GM21737 (cell line): ENCODE results near the gene KCNJ2.

ENCODE experiments used
- ATAC-seq: cut with Tn5 transposase; IDR thresholded peaks from one replicate; pipeline ENCODE4 v1.9.1; 2021; ENCODE audit warnings: mild to moderate bottlenecking, moderate library complexity; ENCODE audit not compliant: unreplicated experiment

Gene KCNJ2

DNA sequence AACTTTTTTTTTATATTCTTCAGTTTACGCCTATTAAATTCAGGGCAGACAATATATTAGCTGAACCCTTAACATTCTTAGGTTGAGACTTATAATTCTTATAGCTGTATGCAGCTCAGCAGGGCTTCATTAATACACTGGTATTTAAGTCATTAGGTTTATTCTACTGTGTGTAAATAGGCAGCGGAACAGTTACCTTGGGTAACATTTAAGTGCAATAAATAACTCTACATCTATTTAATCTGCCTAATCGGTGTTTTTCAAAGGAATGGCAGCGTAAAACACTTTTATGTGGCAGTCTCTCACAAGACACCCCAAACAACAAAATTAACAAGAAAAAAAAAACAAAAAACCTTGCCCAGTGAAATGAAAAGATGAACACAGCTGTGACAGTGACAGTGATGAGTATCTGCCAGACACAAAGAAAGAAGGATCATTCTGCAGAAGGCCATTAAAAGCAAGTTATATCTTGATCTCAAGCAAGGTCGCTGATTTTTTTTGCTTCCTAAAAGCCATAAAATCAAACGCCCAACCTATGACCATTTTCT is 32.6 kb downstream of the KCNJ2 start:
- no peak for ATAC-seq

DNA sequence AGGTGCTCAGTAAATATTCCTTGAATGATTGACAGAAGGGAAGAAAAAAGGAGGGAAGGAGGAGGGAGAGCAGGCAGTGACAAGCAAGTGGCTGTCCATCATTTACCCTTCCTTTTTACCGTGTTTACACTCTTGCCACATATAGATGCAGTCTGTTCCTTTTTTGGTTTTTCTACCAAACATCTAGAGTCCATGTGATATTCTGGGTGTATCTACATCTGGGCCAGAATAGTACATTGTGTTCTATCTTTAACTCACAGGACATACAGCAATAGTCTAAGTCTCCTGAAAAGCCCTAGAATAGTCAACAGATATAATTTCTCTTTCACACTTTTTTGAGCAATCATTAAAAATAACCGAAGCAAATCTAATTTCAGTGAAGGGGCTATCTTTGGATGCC is 33.5 kb downstream of the KCNJ2 start:
- ATAC-seq, result no peak

DNA sequence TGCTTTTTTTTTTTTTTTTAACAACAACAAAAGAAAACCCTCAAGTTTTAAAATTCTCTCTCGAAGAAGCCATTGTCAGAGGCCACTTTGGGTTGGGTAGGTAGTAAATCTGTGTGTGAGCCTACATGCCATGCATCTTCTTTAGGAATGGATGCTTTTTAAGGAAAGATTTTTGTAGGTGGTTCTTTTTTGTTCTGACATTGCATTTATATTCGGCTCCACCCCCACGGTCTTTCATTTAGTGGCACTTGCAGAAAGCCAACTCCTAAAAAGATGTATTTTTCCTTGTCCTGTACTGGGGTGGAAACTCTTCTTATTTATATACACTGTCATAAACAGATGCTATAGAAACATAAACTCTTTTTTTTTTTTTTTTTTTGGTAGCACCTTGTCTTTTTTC is 35.1 kb downstream of the KCNJ2 start:
- ATAC-seq, result no peak

DNA sequence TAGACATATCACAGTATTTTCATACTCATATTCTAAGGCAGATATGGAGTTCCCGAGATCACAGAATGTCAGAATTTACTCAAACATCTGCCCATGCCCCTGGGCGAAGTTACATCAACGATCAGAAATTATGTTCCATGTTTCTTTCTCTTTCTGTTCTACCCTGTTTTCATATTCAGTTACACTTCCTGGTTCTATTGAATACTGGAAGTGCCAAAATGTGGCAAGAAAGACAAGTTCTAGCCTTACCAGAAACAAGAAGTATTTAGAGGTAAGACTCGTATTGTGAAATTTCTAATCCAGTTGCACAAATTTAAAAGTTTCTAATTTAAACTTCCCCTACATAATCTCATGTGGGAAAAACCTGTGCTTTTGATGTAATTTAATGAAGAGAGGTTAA is 36.1 kb downstream of the KCNJ2 start:
- ATAC-seq, result no peak

DNA sequence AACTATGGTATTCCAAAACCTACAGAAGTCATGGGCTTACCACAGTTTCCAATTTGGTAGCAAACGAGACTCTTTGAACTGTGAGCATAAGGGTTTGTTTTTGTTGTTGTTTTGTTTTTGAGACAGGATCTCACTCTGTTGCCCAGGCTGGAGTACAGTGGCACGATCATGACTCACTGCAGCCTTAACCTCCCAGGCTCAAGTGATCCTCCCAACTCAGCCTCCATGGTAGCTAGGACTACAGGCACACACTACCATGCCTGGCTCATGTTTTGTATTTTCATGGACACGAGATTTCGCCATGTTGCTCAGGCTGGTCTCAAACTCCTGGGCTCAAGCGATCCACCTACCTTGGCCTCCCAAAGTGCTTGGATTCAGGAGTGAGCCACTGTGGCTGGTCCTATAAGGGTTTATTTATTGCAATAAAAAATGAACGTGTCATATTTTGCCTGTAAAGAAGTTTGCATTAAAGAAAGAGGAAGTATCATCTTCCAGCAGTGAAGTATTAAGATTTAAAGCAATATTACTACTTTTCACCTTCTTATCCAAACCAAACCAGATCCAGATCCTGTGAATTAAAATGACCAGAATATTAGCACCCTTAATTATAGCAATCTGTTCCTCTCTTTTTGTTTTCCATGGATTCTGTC is 37.2 kb downstream of the KCNJ2 start:
- no peak for ATAC-seq

DNA sequence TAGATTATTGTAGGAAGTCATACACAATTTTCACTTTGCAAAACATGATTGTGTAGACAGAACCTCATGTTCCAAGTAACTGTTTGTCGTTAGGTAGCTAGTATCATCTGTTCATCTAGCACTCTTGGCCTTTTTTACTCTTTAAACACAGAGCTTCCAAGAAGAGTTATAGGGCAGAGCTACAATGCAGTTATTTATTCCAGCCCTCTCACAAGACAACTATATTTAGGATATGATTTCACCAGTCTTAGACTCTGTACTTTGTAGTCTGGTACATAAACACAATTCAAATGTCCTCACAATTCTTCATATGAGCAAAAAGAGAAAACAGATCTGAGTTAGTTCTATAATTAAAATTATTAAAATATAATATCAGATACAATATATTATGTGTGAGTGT is 37.9 kb downstream of the KCNJ2 start:
- ATAC-seq, result no peak

DNA sequence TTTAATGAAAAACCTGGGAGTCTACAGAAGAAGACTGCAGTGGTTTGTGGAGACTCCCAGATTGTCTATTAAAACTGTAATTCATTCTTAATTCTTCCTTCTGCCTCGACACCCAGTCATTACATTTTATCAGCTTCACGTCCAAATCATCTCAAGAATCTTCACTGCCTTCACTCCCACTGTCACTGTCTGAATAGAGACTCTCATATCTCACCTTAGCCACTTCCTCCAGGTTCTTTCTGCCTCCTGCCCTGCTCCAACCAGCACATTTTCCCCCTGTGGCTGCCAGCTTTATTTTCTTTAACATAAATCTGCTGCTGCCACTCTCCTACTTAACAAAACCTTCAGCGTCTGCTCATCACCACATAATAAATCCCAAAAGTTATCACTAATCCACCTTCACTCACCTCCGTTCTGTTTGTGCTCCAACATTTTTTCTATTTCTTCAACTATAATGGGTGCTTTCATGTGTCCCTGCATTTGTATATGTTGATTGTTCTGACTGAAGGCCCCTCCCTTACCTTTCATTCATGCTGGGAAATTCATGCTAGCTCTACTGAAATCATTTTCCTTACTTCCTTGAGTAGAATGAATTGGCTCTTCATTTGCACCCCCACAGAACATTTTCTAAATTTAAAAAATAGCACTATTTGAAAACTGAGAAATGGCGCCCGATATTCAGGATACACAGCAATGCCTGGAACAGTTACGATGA is 38.9 kb downstream of the KCNJ2 start:
- no peak for ATAC-seq

DNA sequence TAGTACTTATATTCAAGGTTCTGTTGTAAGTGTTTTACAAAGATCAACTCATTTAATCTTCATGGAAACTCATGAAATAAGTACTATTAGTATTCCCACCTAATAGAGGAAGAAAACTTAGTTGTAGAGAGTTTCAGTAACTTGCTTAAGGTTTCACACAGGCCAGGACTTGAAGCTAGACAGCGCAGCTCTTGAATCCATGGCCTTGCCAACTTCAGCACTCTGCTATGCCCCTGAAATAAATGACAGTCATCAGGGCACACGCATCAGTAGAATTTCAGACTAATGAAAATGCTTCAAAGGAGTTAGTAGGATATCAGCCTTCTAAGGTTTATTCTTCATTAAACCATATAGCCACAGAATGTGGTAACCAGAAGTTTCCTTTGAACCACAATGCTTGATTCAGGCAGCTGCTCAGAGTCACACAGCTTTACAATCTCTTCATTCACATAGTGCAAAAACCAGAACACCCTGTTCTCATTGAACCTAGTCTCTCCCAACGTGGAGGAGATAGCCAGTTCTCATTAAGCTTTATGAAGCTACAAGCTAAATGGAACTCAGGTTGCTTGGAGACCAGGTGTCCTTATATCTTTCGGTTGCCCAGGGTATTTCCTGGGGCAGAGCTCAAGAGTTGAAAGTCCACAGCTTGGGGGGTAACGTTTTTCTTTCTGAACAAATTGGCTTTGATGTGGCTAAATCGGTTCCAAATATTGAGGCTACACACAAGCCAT is 39.7 kb downstream of the KCNJ2 start:
- ATAC-seq, result no peak

DNA sequence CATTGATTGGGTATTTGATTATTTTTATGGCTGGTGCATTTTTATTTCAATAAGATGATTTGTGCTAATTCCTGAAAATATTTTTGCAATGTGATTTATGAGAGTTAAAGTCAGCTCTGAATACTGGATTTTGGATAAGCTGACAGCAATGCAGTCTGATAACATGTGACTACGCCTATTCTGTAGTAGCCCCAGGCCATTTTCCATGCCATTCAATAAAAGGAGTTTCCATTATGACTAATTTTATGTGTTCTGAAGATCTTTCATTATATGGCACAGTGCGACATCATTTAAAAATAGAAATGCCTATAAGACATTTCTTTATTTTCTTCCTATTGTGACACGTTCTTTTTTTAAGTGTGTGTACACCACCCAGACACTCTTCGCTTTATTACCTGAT is 46.3 kb downstream of the KCNJ2 start:
- ATAC-seq, result no peak

DNA sequence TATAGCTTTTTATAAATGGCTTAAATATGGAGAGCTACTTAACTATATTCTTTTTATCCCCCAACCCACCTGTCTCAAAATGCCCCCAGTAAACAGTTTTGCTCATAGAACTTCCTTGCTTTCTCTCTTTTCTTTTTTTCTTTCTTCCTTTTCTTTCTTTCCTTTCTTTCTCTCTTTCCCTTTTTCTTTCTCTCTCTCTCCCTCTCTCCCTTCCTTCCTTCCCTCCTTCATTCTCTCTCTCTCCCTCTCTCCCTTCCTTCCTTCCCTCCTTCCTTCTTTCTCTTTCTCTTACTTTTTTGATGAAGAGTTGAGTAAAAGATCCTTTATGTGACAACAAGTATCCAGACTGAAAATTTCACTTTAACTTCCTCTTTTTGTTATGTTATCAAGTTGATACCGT is 48.2 kb downstream of the KCNJ2 start:
- no peak for ATAC-seq

DNA sequence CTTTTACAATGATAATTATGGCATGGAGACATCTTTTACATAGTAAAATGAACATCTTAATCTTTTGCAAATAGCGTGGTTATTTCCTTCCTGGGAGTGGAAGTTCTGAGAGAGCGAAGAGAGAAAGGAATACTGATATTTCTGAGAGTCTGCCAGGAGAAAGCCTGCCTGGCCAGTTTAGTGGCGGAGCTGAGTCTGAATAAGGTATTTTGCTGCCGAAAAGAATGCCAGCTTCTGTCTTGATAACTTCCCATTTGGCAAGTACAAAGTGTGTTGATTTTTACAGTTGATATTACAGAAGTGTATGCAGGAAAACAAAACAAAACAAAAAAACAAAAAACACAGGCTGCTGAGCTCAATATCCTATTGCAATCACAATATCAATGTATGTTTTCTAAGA is 55.9 kb downstream of the KCNJ2 start:
- ATAC-seq, result no peak
